HepG2 (cell line): Measurements from ENCODE around the gene ARHGAP45. TPM values are rescaled to one million over a fixed set of nuclear protein-coding genes. Genes with fewer than 3 reads are reported as not detected.
A peak's percentile ranks its signal among the peaks of the same experiment; 100 is the strongest.

ENCODE experiments used
- ATAC-seq: fragments of 200-7000 bp; cut with Tn5 transposase; 3 replicates; pipeline ENCODE4 v1.9.1; 2020; ENCODE audit warnings: mild to moderate bottlenecking, moderate library complexity
- BruUV-seq: library from RNA; stranded (reverse); fragments of 400-500 nt; replicated peaks from 2 replicates; lab custom pipeline; 2021; lab: Mats Ljungman, UMichigan
- CTCF ChIA-PET: fragments of 300-600 bp; formaldehyde crosslinking; extraction: SDS; loops from one replicate; lab custom pipeline; 2021; ENCODE audit warnings: low total read pairs, inconsistent platforms, low intra/inter-chr PET ratio; lab: Yijun Ruan, JAX
- POLR2A ChIA-PET: fragments of 350-600 bp; sonication (Branson Sonifier 250); formaldehyde crosslinking; loops from one replicate; lab custom pipeline; 2020; ENCODE audit warnings: antibody characterized with exemption, inconsistent platforms; lab: Yijun Ruan, JAX
- DNase-seq: peaks from one replicate; pipeline ENCODE4 v3.0.0-alpha.2; 2015; ENCODE audit warnings: low spot score
- FAIRE-seq: peaks from 3 replicates; lab custom pipeline; 2011; peaks lifted over from hg19 to GRCh38; lab: Jason Lieb, UNC
- H2AFZ ChIP-seq: one replicate; pipeline ENCODE4 v1.6.1; 2011; ENCODE audit warnings: low read length, inconsistent platforms
- H3K27ac ChIP-seq: fragments of 300-600 bp; 3 replicates; pipeline ENCODE4 v1.8.0; 2011; ENCODE audit warnings: mixed run types, mild to moderate bottlenecking, mixed read lengths, low read length, inconsistent platforms; ENCODE audit not compliant: insufficient read depth; ENCODE audit errors: extremely low read length
- H3K27me3 ChIP-seq, 2 experiments: fragments of 200-600 bp in 1 of 2; 2 replicates in 1 of 2; 3 replicates in 1 of 2; pipeline versions ENCODE4 v1.6.0 to v1.8.0; 2011; ENCODE audit warnings: low read length in 2 of 2, mild to moderate bottlenecking in 2 of 2, moderate library complexity in 2 of 2, inconsistent platforms in 1 of 2; ENCODE audit not compliant: insufficient read depth in 2 of 2, control insufficient read depth in 1 of 2
- H3K36me3 ChIP-seq, 2 experiments: fragments of 200-600 bp in 1 of 2; replicated peaks in 1 of 2; 2 replicates in 1 of 2; 3 replicates in 1 of 2; pipeline versions ENCODE4 v1.5.1 to v1.8.0; 2011; ENCODE audit warnings: low read length in 2 of 2, inconsistent platforms in 1 of 2; ENCODE audit not compliant: insufficient read depth in 2 of 2, control insufficient read depth in 1 of 2
- H3K4me1 ChIP-seq: 2 replicates; pipeline ENCODE4 v1.5.1; 2012; ENCODE audit warnings: low read length, inconsistent platforms; ENCODE audit not compliant: insufficient read depth
- H3K4me2 ChIP-seq: 2 replicates; pipeline ENCODE4 v1.6.0; 2011; ENCODE audit warnings: low read depth, low read length, inconsistent platforms
- H3K4me3 ChIP-seq, 3 experiments: fragments of 200-600 bp in 1 of 3; sonication (generic), shearing (Covaris generic) in 1 of 3; replicated peaks in 1 of 3; 2 replicates each; pipeline ENCODE4 v1.5.1; 2011 to 2016; ENCODE audit warnings: low read length in 3 of 3, inconsistent platforms in 2 of 3, low read depth in 2 of 3, mild to moderate bottlenecking in 2 of 3, control low read depth in 1 of 3, mixed read lengths in 1 of 3; ENCODE audit not compliant: insufficient read depth in 1 of 3
- H3K79me2 ChIP-seq: one replicate; pipeline ENCODE4 v1.6.1; 2011; ENCODE audit warnings: low read length, inconsistent platforms; ENCODE audit not compliant: insufficient read depth
- H3K9ac ChIP-seq: 2 replicates; pipeline ENCODE4 v1.6.0; 2011; ENCODE audit warnings: mild to moderate bottlenecking, low read depth, low read length, inconsistent platforms; ENCODE audit not compliant: insufficient read depth
- H3K9me3 ChIP-seq: 2 replicates; pipeline ENCODE4 v1.5.1; 2012; ENCODE audit warnings: mild to moderate bottlenecking, low read length
- H4K20me1 ChIP-seq: 2 replicates; pipeline ENCODE4 v1.6.0; 2011; ENCODE audit warnings: inconsistent platforms, mild to moderate bottlenecking, low read length, moderate library complexity; ENCODE audit not compliant: insufficient read depth
- AGO1 ChIP-seq: fragments of 200-400 bp; formaldehyde crosslinking; IDR thresholded peaks from 2 replicates; pipeline ENCODE4 v1.6.1; 2017; ENCODE audit warnings: mild to moderate bottlenecking, low read depth, low read length, moderate library complexity; ENCODE audit not compliant: poor library complexity, severe bottlenecking
- AGO2 ChIP-seq: fragments of 200-400 bp; formaldehyde crosslinking; optimal IDR thresholded peaks from 2 replicates; pipeline ENCODE3; 2017; ENCODE audit warnings: mild to moderate bottlenecking, low read depth, low read length, moderate library complexity
- DNMT1 ChIP-seq: sonication (generic); formaldehyde crosslinking; IDR thresholded peaks from 2 replicates; pipeline ENCODE4 v1.5.1; 2020; ENCODE audit warnings: mild to moderate bottlenecking, missing genetic modification reagents
- HOXA3 ChIP-seq: sonication (generic); formaldehyde crosslinking; IDR thresholded peaks from 2 replicates; pipeline ENCODE4 v1.5.0; 2020; ENCODE audit warnings: missing genetic modification reagents
- MAF1 ChIP-seq: sonication (generic); formaldehyde crosslinking; IDR thresholded peaks from 2 replicates; pipeline ENCODE4 v1.5.0; 2020; ENCODE audit warnings: missing genetic modification reagents, borderline replicate concordance
- NFE2L1 ChIP-seq: sonication (generic); formaldehyde crosslinking; IDR thresholded peaks from 2 replicates; pipeline ENCODE4 v1.4.0; 2020; ENCODE audit warnings: missing genetic modification reagents, mild to moderate bottlenecking, borderline replicate concordance
- PRDM10 ChIP-seq: sonication (generic); formaldehyde crosslinking; IDR thresholded peaks from 2 replicates; pipeline ENCODE4 v1.4.0; 2020; ENCODE audit warnings: low read depth, missing genetic modification reagents
- SNAI1 ChIP-seq: sonication (generic); formaldehyde crosslinking; IDR thresholded peaks from 2 replicates; pipeline ENCODE4 v1.5.0; 2020; ENCODE audit warnings: mild to moderate bottlenecking, missing genetic modification reagents, borderline replicate concordance
- SP2 ChIP-seq: sonication (generic); formaldehyde crosslinking; IDR thresholded peaks from 2 replicates; pipeline ENCODE4 v1.5.1; 2020; ENCODE audit warnings: mild to moderate bottlenecking, missing genetic modification reagents
- STAG1 ChIP-seq: sonication (generic); formaldehyde crosslinking; IDR thresholded peaks from 2 replicates; pipeline ENCODE4 v1.4.0; 2020; ENCODE audit warnings: missing genetic modification reagents
- TIGD3 ChIP-seq: sonication (generic); formaldehyde crosslinking; IDR thresholded peaks from 2 replicates; pipeline ENCODE4 v1.5.1; 2020; ENCODE audit warnings: mild to moderate bottlenecking, missing genetic modification reagents, borderline replicate concordance
- ZBTB34 ChIP-seq: sonication (generic); formaldehyde crosslinking; IDR thresholded peaks from 2 replicates; pipeline ENCODE4 v1.8.0; 2022; ENCODE audit warnings: mild to moderate bottlenecking, missing genetic modification reagents
- ZFP62 ChIP-seq: sonication (generic); formaldehyde crosslinking; IDR thresholded peaks from 2 replicates; pipeline ENCODE4 v1.4.0; 2020; ENCODE audit warnings: missing genetic modification reagents
- ZNF30 ChIP-seq: sonication (generic); formaldehyde crosslinking; IDR thresholded peaks from 2 replicates; pipeline ENCODE4 v1.5.0; 2020; ENCODE audit warnings: mild to moderate bottlenecking, missing genetic modification reagents
- ZNF446 ChIP-seq: sonication (generic); formaldehyde crosslinking; IDR thresholded peaks from 2 replicates; pipeline ENCODE4 v1.5.0; 2020; ENCODE audit warnings: mild to moderate bottlenecking, missing genetic modification reagents
- ZNF724P ChIP-seq: sonication (generic); formaldehyde crosslinking; IDR thresholded peaks from 2 replicates; pipeline ENCODE4 v1.8.0; 2022; ENCODE audit warnings: missing genetic modification reagents, borderline replicate concordance
- WGBS: methylation state at CpG from one replicate; pipeline ENCODE4 v1.1.6; 2017; ENCODE audit warnings: low lambda C conversion rate; 5-methylcytosine and 5-hydroxymethylcytosine counted together
- in situ Hi-C: cut with HindIII; loops from 2 replicates; pipeline ENCODE4 v1.10.0; 2017; ENCODE audit warnings: low pct_unique_long_range_greater_than_20kb; ENCODE audit not compliant: extremely low pct_ligation_motif_present
- intact Hi-C: fragments of 100-400 bp; cut with micrococcal nuclease; formaldehyde crosslinking; loops from one replicate; pipeline ENCODE4 v1.10.0; 2022; ENCODE audit not compliant: unreplicated experiment
- polyA plus RNA-seq, 8 experiments: library from polyadenylated mRNA; depleted of rRNA in 3 of 8; stranded (reverse) in 7 of 8; unstranded in 1 of 8; fragments of >200 nt; fragmentation: Illumina TruSeq in 4 of 8; extraction: Trizol in 4 of 8; gene quantifications; 2 replicates each; pipeline versions ENCODE4 v1.2.1 to v1.2.3, GENCODE V29; 2011 to 2016; ENCODE audit warnings: low read depth in 4 of 8, missing spikeins in 1 of 8, mixed read lengths in 1 of 8; ENCODE audit not compliant: insufficient read depth in 1 of 8
- total RNA-seq, 5 experiments: library from RNA; depleted of rRNA; stranded (reverse); fragments of >200 nt; fragmentation: Illumina TruSeq; extraction: Trizol; gene quantifications; 2 replicates each; pipeline ENCODE4 v1.2.3, GENCODE V29; 2016; ENCODE audit warnings: low read depth in 1 of 5

ARHGAP45 gene
- total and polyA plus RNA-seq, 2 of the 13 experiments (the other 11 are each of a cell fraction or from before 2014, with no cell fraction given): 0.84 to 32.0 TPM

- Histone ChIP-seq H3K4me2 (no peak overlapping the region), H3K27me3 (no peaks in the 10 kb centered on the region), H3K9ac (0 out of 2 replicates have a peak overlapping the region, but pooled peaks have one; percentile 19), H3K9me3 (no peaks in the 10 kb centered on the region), H3K4me3 (no peak overlapping the region), H2AFZ (no peak overlapping the region), H3K36me3 (peaks cover 5 to 10% of the 10 kb centered on the region in 2 experiments; a peak in 4 of 5 replicates), H3K79me2 (no peaks in the 10 kb centered on the region), H4K20me1 (no peaks in the 10 kb centered on the region), H3K4me1 (peaks cover 15% of the 10 kb centered on the region), H3K27ac (peak overlapping the region; percentile 40)
- no peak for DNase-seq
- POLR2A ChIA-PET: interaction anchor here (0.7 to 3.0 kb wide), 9 partner anchors 9 to 157 kb away, joined by 3 to 28 read pairs (median 6); partner anchors contain the start of genes ATP5F1D, CIRBP and GPX4
- no TSS peak for BruUV-seq
- 94% methylated on average over 56 of the region's 71 CpGs for WGBS
- intact Hi-C loops: loop anchor here (5.0 kb wide), 1 partner anchor 80 kb away; no protein-coding TSS in a partner anchor
- ATAC-seq: no peak
- FAIRE-seq: no peak
- CTCF ChIA-PET: interaction anchor here (1.8 kb wide), 1 partner anchor 82 kb away, joined by 28 read pairs; no protein-coding TSS in a partner anchor
- TF ChIP-seq ZBTB34 (CRISPR knock-in tag) (no peak), NFE2L1 (CRISPR knock-in tag) (no peak), ZNF724P (CRISPR knock-in tag) (no peak), PRDM10 (CRISPR knock-in tag) (no peak), SP2 (peak; percentile 2; the same call in 1 of the 2 replicates), AGO2 (peak; percentile 28), MAF1 (CRISPR knock-in tag) (no peak), ZNF30 (no peak), ZNF446 (no peak), HOXA3 (0 out of 2 replicates have a peak, but pooled peaks have one; percentile 14), DNMT1 (0 out of 2 replicates have a peak, but pooled peaks have one; percentile 40), AGO1 (peak; percentile 35), SNAI1 (no peak), STAG1 (CRISPR knock-in tag) (no peak), TIGD3 (no peak), ZFP62 (CRISPR knock-in tag) (no peak)
- in situ Hi-C loops: loop anchor here (5.0 kb wide), 1 partner anchor 80 kb away; no protein-coding TSS in a partner anchor
These were observed 45.5 kb downstream of the ARHGAP45 start for GRCh38 chr19:1112268-1113029.
